Trophoblast cell (in vitro differentiated cells and primary cell): ENCODE data around the gene SAXO1.

Source experiments
- DNase-seq, 2 donors: peaks; one replicate each; pipeline ENCODE4 v3.0.0-alpha.2; 2016
- H2AFZ ChIP-seq: 2 replicates; pipeline ENCODE4 v1.6.1; 2013; ENCODE audit warnings: low read length, moderate library complexity, mild to moderate bottlenecking; ENCODE audit not compliant: insufficient read depth, poor library complexity
- H2AK5ac ChIP-seq: 2 replicates; pipeline ENCODE4 v1.6.1; 2013; ENCODE audit warnings: mild to moderate bottlenecking, low read length
- H2BK120ac ChIP-seq: 2 replicates; pipeline ENCODE4 v1.6.1; 2013; ENCODE audit warnings: low read length, mild to moderate bottlenecking, moderate library complexity; ENCODE audit not compliant: insufficient read depth, poor library complexity
- H2BK12ac ChIP-seq: 2 replicates; pipeline ENCODE4 v1.6.1; 2013; ENCODE audit warnings: mild to moderate bottlenecking, low read length, moderate library complexity
- H2BK5ac ChIP-seq: 2 replicates; pipeline ENCODE4 v1.6.1; 2013; ENCODE audit warnings: low read length, low read depth, moderate library complexity, mild to moderate bottlenecking; ENCODE audit not compliant: poor library complexity
- H3K14ac ChIP-seq: 2 replicates; pipeline ENCODE4 v1.6.1; 2013; ENCODE audit warnings: mild to moderate bottlenecking, low read length
- H3K18ac ChIP-seq: 2 replicates; pipeline ENCODE4 v1.6.1; 2013; ENCODE audit warnings: mild to moderate bottlenecking, low read length
- H3K23ac ChIP-seq: 2 replicates; pipeline ENCODE4 v1.6.1; 2013; ENCODE audit warnings: low read length
- H3K27ac ChIP-seq: 2 replicates; pipeline ENCODE4 v1.5.1; 2013; ENCODE audit warnings: low read depth, mild to moderate bottlenecking, inconsistent platforms, low read length, moderate library complexity
- H3K27me3 ChIP-seq: 2 replicates; pipeline ENCODE4 v1.6.1; 2013; ENCODE audit warnings: inconsistent platforms, mild to moderate bottlenecking, low read length, moderate library complexity; ENCODE audit not compliant: insufficient read depth
- H3K36me3 ChIP-seq, 2 experiments: 1 replicate in 1 of 2; 2 replicates in 1 of 2; pipeline ENCODE4 v1.6.1; 2013; ENCODE audit warnings: low read length in 2 of 2, mild to moderate bottlenecking in 2 of 2, moderate library complexity in 1 of 2; ENCODE audit not compliant: insufficient read depth in 2 of 2, control insufficient read depth in 1 of 2
- H3K4ac ChIP-seq: 2 replicates; pipeline ENCODE4 v1.6.1; 2013; ENCODE audit warnings: low read depth, mild to moderate bottlenecking, low read length, moderate library complexity
- H3K4me1 ChIP-seq, 2 experiments: 1 replicate in 1 of 2; 2 replicates in 1 of 2; pipeline ENCODE4 v1.6.1; 2013; ENCODE audit warnings: low read length in 2 of 2, mild to moderate bottlenecking in 2 of 2, moderate library complexity in 1 of 2; ENCODE audit not compliant: insufficient read depth in 2 of 2, control insufficient read depth in 1 of 2
- H3K4me2 ChIP-seq: 2 replicates; pipeline ENCODE4 v1.6.1; 2013; ENCODE audit warnings: inconsistent platforms, mild to moderate bottlenecking, low read length, moderate library complexity
- H3K4me3 ChIP-seq: 2 replicates; pipeline ENCODE4 v1.5.1; 2013; ENCODE audit warnings: mild to moderate bottlenecking, low read depth, low read length, inconsistent platforms
- H3K79me1 ChIP-seq: one replicate; pipeline ENCODE4 v1.6.1; 2013; ENCODE audit warnings: low read length
- H3K79me2 ChIP-seq: 2 replicates; pipeline ENCODE4 v1.6.1; 2013; ENCODE audit warnings: low read length, mild to moderate bottlenecking; ENCODE audit not compliant: control insufficient read depth, insufficient read depth, poor library complexity
- H3K9ac ChIP-seq: 2 replicates; pipeline ENCODE4 v1.6.1; 2013; ENCODE audit warnings: mild to moderate bottlenecking, low read length
- H3K9me3 ChIP-seq: 2 replicates; pipeline ENCODE4 v1.6.1; 2013; ENCODE audit warnings: low read depth, mild to moderate bottlenecking, control low read depth, inconsistent platforms, low read length; ENCODE audit not compliant: insufficient read depth
- H4K12ac ChIP-seq: 2 replicates; pipeline ENCODE4 v1.6.1; 2013; ENCODE audit warnings: low read depth, mild to moderate bottlenecking, low read length, moderate library complexity
- H4K8ac ChIP-seq: 2 replicates; pipeline ENCODE4 v1.6.1; 2013; ENCODE audit warnings: low read depth, mild to moderate bottlenecking, low read length, moderate library complexity
- H4K91ac ChIP-seq: one replicate; pipeline ENCODE4 v1.6.1; 2013; ENCODE audit warnings: low read depth, mild to moderate bottlenecking, low read length, moderate library complexity
- WGBS: extraction: QIAGEN DNeasy Blood & Tissue Kit; methylation state at CpG from one replicate; pipeline ENCODE4 v1.1.7; 2013; ENCODE audit warnings: missing lambda C conversion rate; ENCODE audit not compliant: insufficient read length, insufficient coverage; ENCODE audit errors: extremely low coverage; 5-methylcytosine and 5-hydroxymethylcytosine counted together

The SAXO1 gene

DNA sequence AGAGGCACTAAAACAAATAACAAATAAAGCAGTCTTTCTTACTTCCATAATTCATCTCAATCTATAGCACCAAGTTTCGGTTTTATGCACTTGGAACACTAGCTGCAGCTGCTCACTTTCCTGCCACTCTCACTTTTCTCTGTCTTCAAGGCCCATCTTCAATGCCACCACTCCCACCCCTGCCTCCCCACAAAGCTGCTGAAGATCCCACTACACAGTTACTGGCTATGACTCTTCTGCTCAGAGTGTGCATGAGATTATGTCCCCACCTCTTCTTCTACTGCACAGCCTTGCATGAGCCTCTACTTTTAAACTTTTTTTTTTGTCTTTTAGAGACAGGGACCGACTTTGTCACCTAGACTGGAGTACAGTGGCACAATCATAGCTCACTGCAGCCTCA lies 77.4 kb downstream of the SAXO1 start:
- WGBS = no CpG with 5 or more reads among the region's 2 CpGs
- no peaks in the 10 kb centered on the region for H3K79me1 ChIP-seq

DNA sequence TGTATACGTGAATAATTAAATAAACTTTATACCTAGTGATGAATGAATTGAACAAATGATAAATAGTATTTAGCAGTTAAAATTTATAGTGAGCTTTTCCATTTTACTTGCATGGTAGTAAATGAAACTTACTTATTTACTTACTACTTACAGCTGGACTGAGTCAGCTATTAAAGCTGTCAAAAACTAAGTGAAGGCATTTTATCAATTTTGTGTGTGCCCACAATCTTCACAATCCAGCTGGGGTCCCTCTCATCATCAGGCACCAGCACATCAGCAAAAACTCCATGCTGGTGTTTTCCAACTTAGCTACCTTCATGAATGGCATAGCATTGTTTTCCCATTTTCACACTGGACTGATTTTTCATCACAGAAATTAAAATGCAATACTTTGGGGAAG lies 81.1 kb downstream of the SAXO1 start:
- no peak overlapping the region for H4K91ac ChIP-seq
- no peak overlapping the region for H3K18ac ChIP-seq
- H3K4me3 ChIP-seq = no peak overlapping the region
- no peaks in the 10 kb centered on the region for H3K79me1 ChIP-seq
- H3K14ac ChIP-seq = no peak overlapping the region
- no peaks in the 10 kb centered on the region for H3K79me2 ChIP-seq
- no peak overlapping the region for H3K4ac ChIP-seq
- H4K8ac ChIP-seq = no peak overlapping the region
- H2AFZ ChIP-seq = no peak overlapping the region
- H2BK5ac ChIP-seq = no peak overlapping the region
- H3K9ac ChIP-seq = no peak overlapping the region
- H3K36me3 ChIP-seq = no peaks in the 10 kb centered on the region
- H3K23ac ChIP-seq = no peak overlapping the region
- no peak overlapping the region for H3K27ac ChIP-seq
- no peaks in the 10 kb centered on the region for H3K4me1 ChIP-seq
- H3K9me3 ChIP-seq = no peaks in the 10 kb centered on the region
- no peak overlapping the region for H3K4me2 ChIP-seq
- H4K12ac ChIP-seq = no peak overlapping the region
- no peak overlapping the region for H2BK12ac ChIP-seq
- H2BK120ac ChIP-seq = no peak overlapping the region
- WGBS = no CpG with 5 or more reads among the region's 1 CpG
- no peaks in the 10 kb centered on the region for H3K27me3 ChIP-seq
- H2AK5ac ChIP-seq = no peak overlapping the region
- DNase-seq = no peak

More for the DNA sequence above, 77.4 kb downstream of the SAXO1 start:
- no peaks in the 10 kb centered on the region for H3K36me3 ChIP-seq
- no peaks in the 10 kb centered on the region for H3K79me2 ChIP-seq
- H2AFZ ChIP-seq = no peak overlapping the region
- no peak overlapping the region for H3K4ac ChIP-seq
- H4K8ac ChIP-seq = no peak overlapping the region
- no peak overlapping the region for H3K14ac ChIP-seq
- H3K9me3 ChIP-seq = peaks cover 2% of the 10 kb centered on the region
- H3K4me2 ChIP-seq = no peak overlapping the region
- peaks cover 2% of the 10 kb centered on the region in 2 experiments for H3K4me1 ChIP-seq
- H3K18ac ChIP-seq = no peak overlapping the region
- no peak overlapping the region for H2BK120ac ChIP-seq
- no peak overlapping the region for H4K91ac ChIP-seq
- H3K4me3 ChIP-seq = no peak overlapping the region
- no peak overlapping the region for H2BK5ac ChIP-seq
- no peak overlapping the region for H3K23ac ChIP-seq
- no peaks in the 10 kb centered on the region for H3K27me3 ChIP-seq
- H3K9ac ChIP-seq = no peak overlapping the region
- H3K27ac ChIP-seq = no peak overlapping the region
- no peak overlapping the region for H2BK12ac ChIP-seq
- DNase-seq = no peak
- no peak overlapping the region for H4K12ac ChIP-seq
- H2AK5ac ChIP-seq = no peak overlapping the region

DNA sequence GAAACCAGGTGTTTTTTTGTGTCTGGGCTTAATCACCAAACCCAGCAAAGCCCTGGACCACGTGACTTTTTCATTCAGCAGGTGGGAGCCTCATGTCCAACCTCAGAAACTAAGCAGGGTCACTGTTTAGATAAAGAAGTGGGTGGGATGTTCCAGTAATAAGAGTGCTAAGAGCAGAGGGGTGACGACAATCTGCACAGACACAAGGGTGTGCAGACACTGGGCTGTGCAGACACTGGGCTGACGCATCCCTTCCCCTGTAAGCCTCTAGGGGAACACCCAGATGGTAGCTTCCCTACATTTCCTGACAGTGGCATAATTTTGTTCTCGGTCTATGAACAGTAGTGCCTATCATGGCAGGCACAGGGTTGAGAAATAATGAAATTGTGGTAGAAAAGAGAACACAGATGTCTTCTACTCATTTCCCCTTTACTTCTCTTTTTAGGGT lies 85.1 kb downstream of the SAXO1 start:
- H3K36me3 ChIP-seq = no peaks in the 10 kb centered on the region
- H3K9ac ChIP-seq = no peak overlapping the region
- H3K27ac ChIP-seq = no peak overlapping the region
- WGBS = no CpG with 5 or more reads among the region's 4 CpGs
- H3K79me1 ChIP-seq = no peaks in the 10 kb centered on the region
- H3K9me3 ChIP-seq = no peaks in the 10 kb centered on the region
- H3K4me2 ChIP-seq = no peak overlapping the region
- H2BK12ac ChIP-seq = no peak overlapping the region
- no peak overlapping the region for H3K23ac ChIP-seq
- H3K4ac ChIP-seq = no peak overlapping the region
- H3K4me3 ChIP-seq = no peak overlapping the region
- no peak overlapping the region for H2BK5ac ChIP-seq
- no peak overlapping the region for H3K18ac ChIP-seq
- no peaks in the 10 kb centered on the region for H3K79me2 ChIP-seq
- H2BK120ac ChIP-seq = no peak overlapping the region
- no peaks in the 10 kb centered on the region for H3K4me1 ChIP-seq
- DNase-seq = no peak
- no peak overlapping the region for H4K91ac ChIP-seq
- H4K12ac ChIP-seq = no peak overlapping the region
- no peaks in the 10 kb centered on the region for H3K27me3 ChIP-seq
- H2AFZ ChIP-seq = no peak overlapping the region
- no peak overlapping the region for H3K14ac ChIP-seq
- H2AK5ac ChIP-seq = no peak overlapping the region
- H4K8ac ChIP-seq = no peak overlapping the region

DNA sequence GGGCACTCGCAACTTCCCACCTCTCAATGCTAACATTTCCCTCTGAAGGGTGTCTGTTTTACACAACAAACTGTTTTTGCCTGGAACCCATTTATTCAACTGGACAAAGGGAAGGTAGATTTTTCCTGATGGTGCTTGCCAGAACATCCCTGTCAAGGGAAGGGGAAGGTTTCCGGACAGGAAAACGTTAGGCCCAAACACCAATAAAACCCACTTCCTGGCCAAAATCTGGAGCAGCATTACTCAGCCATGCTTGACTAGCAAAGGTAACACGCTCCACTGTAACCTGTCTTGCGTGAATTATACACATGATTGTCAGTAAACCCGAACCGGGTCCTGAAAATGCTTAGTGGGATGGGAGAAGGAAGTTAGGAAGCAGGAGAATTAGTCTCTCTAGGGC lies 90.2 kb downstream of the SAXO1 start:
- H4K91ac ChIP-seq = no peak overlapping the region
- no peak for DNase-seq
- no peak overlapping the region for H4K12ac ChIP-seq
- H3K4ac ChIP-seq = no peak overlapping the region
- H4K8ac ChIP-seq = no peak overlapping the region
- no peak overlapping the region for H2BK12ac ChIP-seq
- H2BK5ac ChIP-seq = no peak overlapping the region
- H2AFZ ChIP-seq = no peak overlapping the region
- no peak overlapping the region for H3K27ac ChIP-seq
- H3K14ac ChIP-seq = no peak overlapping the region
- H2AK5ac ChIP-seq = no peak overlapping the region
- no peaks in the 10 kb centered on the region for H3K9me3 ChIP-seq
- H3K4me3 ChIP-seq = no peak overlapping the region
- no CpG with 5 or more reads among the region's 7 CpGs for WGBS
- no peak overlapping the region for H3K4me2 ChIP-seq
- H2BK120ac ChIP-seq = no peak overlapping the region
- H3K9ac ChIP-seq = no peak overlapping the region
- no peak overlapping the region for H3K23ac ChIP-seq
- no peaks in the 10 kb centered on the region for H3K27me3 ChIP-seq
- no peaks in the 10 kb centered on the region for H3K79me2 ChIP-seq
- H3K18ac ChIP-seq = no peak overlapping the region
- H3K4me1 ChIP-seq = no peaks in the 10 kb centered on the region
- no peaks in the 10 kb centered on the region for H3K36me3 ChIP-seq
- no peaks in the 10 kb centered on the region for H3K79me1 ChIP-seq
